ENCODE data around the gene PHF12. TPM values are rescaled to one million over a fixed set of nuclear protein-coding genes. Genes with fewer than 3 reads are reported as not detected.

The PHF12 gene
- total and polyA plus RNA-seq, 2 of the 13 experiments (the other 11 are each of a cell fraction or from before 2014, with no cell fraction given), result 9.8 to 17.1 TPM

- peak; percentile 67 for TF ChIP-seq ZMYM3 (CRISPR knock-in tag; IDR thresholded peaks at IDR 0.05)
- TF ChIP-seq ZNF644 (CRISPR knock-in tag; IDR thresholded peaks at IDR 0.05; ENCODE audit: low read depth), result no peak
- 0 out of 2 replicates have a peak, but pooled peaks have one; percentile 24 for TF ChIP-seq ZNF263 (CRISPR knock-in tag; IDR thresholded peaks at IDR 0.05)
- TF ChIP-seq ZNF276 (CRISPR knock-in tag; IDR thresholded peaks at IDR 0.05; ENCODE audit: low read depth), result no peak
- no peak for TF ChIP-seq NAIF1 (CRISPR knock-in tag; IDR thresholded peaks at IDR 0.05; ENCODE audit: borderline replicate concordance)
- 0 out of 2 replicates have a peak, but pooled peaks have one; percentile 40 for TF ChIP-seq ZMYM2 (CRISPR knock-in tag; IDR thresholded peaks at IDR 0.05)
- TF ChIP-seq HNF4A (CRISPR knock-in tag; IDR thresholded peaks at IDR 0.05), result peak; percentile 25; the same call in 1 of the 2 replicates
- no peak for TF ChIP-seq ZNF609 (CRISPR knock-in tag; IDR thresholded peaks at IDR 0.05; ENCODE audit: borderline replicate concordance)
- 0 out of 2 replicates have a peak, but pooled peaks have one; percentile 17 for TF ChIP-seq ZNF572 (CRISPR knock-in tag; IDR thresholded peaks at IDR 0.05)
- peak; percentile 60 for TF ChIP-seq ZNF687 (CRISPR knock-in tag; IDR thresholded peaks at IDR 0.05)
- no peak for TF ChIP-seq ARHGAP35 (CRISPR knock-in tag; IDR thresholded peaks at IDR 0.05; ENCODE audit: borderline replicate concordance)
- no peak for TF ChIP-seq CTCF (CRISPR knock-in tag; IDR thresholded peaks at IDR 0.05)
- no peak for TF ChIP-seq ATF7-NPFF (CRISPR knock-in tag; IDR thresholded peaks at IDR 0.05; ENCODE audit: low read depth)
- TF ChIP-seq RELA (CRISPR knock-in tag; IDR thresholded peaks at IDR 0.05), result no peak
- TF ChIP-seq SETDB1 (CRISPR knock-in tag; IDR thresholded peaks at IDR 0.05; ENCODE audit: borderline replicate concordance), result no peak
- no peak for TF ChIP-seq ZNF549 (CRISPR knock-in tag; IDR thresholded peaks at IDR 0.05)
Measured at GRCh38 chr17:28991779-28992178, 40.5 kb upstream of the PHF12 start (continued).
